ENCODE results near the gene TUBA3C. TPM values are rescaled to one million over a fixed set of nuclear protein-coding genes. Genes with fewer than 3 reads are reported as not detected.

TUBA3C gene
- total RNA-seq, 1 donor from 2014 or later: not detected

DNA sequence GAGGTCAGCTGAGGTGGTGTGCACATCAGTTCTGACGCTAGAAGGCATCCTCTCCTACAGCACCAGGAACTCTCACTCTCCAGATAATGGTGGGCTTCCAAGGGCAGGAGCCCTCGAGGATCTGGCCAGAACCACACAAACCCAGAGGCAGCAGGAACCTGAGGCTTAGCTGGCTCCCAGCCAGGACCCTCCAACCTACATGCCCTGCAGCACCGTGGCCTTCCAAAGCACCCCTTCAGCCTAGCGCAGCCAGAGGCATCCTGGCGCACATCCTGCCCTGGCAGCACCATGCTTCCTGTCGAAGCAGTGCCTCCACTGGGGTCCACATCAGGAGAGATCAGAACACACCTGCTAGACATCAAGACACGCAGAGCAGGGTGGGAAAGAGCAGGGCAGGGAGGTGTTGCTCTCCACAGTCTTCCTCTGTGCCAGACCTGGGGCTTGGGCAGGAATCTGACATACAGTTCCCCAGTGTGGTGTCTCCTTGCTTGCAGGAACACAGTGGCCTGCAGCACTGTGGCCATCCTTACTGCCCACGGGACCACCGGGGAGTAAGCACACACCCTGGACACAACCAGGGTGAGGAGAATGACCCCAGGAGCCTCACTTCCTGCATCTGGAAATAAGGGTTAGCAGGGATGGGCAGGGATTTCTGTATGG, 21.7 kb downstream of the TUBA3C start:
- H3K4me3 Mint-ChIP-seq: no peak overlapping the region
- DNase-seq: no peak
- H3K27ac Mint-ChIP-seq: no peak overlapping the region
- no peaks in the 10 kb centered on the region for H3K36me3 Mint-ChIP-seq (ENCODE audit: low read depth)
- peaks cover 7% of the 10 kb centered on the region for H3K9me3 Mint-ChIP-seq
- H3K27me3 Mint-ChIP-seq: no peaks in the 10 kb centered on the region
- POLR2A ChIA-PET: no interaction called here
- CTCF ChIA-PET: no interaction called here
- no peak for TF ChIP-seq CTCF (IDR thresholded peaks at IDR 0.05)
- ATAC-seq (ENCODE audit: low read depth): no peak
- intact Hi-C loops (cut with micrococcal nuclease): no loop called here
- H3K4me1 Mint-ChIP-seq: no peaks in the 10 kb centered on the region

GRCh38 chr13:19159181-19159580, 22.4 kb downstream of the TUBA3C start:
- Mint-ChIP-seq H3K4me3 (no peak overlapping the region), H3K36me3 (ENCODE audit: low read depth) (no peaks in the 10 kb centered on the region), H3K9me3 (peaks cover 6% of the 10 kb centered on the region), H3K27ac (no peak overlapping the region), H3K4me1 (no peaks in the 10 kb centered on the region), H3K27me3 (no peaks in the 10 kb centered on the region)
- no peak for TF ChIP-seq CTCF (IDR thresholded peaks at IDR 0.05)
- CTCF ChIA-PET: no interaction called here
- POLR2A ChIA-PET: no interaction called here
- ATAC-seq (ENCODE audit: low read depth) (no peak), DNase-seq (no peak)
- intact Hi-C loops (cut with micrococcal nuclease): no loop called here

DNA sequence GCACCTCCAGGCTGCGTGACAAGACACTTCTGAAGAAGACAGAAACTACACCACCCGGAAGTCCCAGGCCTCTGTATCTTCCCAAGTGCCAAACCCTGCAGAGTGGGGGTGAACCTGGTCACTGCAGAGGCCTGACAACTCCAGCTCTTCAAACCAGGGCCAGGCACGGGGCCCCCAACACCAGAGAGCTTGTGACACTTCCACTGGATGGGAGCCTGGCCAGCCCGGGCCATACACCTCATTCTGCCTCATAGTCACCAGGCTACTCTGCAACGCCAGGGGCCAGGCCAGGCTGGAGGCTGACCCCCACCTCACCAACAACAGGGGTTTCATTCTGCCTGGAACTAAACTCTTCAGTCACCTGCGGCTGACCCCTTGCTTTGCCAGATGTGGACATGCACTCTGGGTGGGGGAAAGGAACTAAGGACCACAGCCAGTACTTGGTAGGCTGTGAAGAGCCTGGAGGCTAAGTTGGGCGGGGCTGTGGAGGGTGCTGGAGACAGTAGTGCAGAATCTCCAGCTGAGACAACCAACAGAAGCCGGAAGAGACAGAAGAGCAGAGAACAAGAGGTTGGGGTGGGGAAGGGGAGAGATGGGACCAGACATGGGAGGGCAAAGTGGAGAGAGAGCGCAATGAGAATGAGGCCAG, 23.0 kb downstream of the TUBA3C start:
- ATAC-seq (ENCODE audit: low read depth): no peak
- CTCF ChIA-PET: no interaction called here
- H3K4me3 Mint-ChIP-seq: no peak overlapping the region
- POLR2A ChIA-PET: no interaction called here
- intact Hi-C loops (cut with micrococcal nuclease): no loop called here
- peaks cover 3% of the 10 kb centered on the region for H3K9me3 Mint-ChIP-seq
- no peak overlapping the region for H3K27ac Mint-ChIP-seq
- H3K4me1 Mint-ChIP-seq: no peaks in the 10 kb centered on the region
- TF ChIP-seq CTCF (IDR thresholded peaks at IDR 0.05): no peak
- no peaks in the 10 kb centered on the region for H3K36me3 Mint-ChIP-seq (ENCODE audit: low read depth)
- H3K27me3 Mint-ChIP-seq: no peaks in the 10 kb centered on the region
- no peak for DNase-seq

- intact Hi-C loops (cut with micrococcal nuclease): no loop called here
- H3K27ac Mint-ChIP-seq: no peak overlapping the region
- ChIA-PET POLR2A (no interaction called here), CTCF (no interaction called here)
- ATAC-seq (ENCODE audit: low read depth) (no peak), DNase-seq (no peak)
- no peaks in the 10 kb centered on the region for H3K9me3 Mint-ChIP-seq
- H3K4me1 Mint-ChIP-seq: no peaks in the 10 kb centered on the region
- TF ChIP-seq CTCF (IDR thresholded peaks at IDR 0.05): no peak
- no peaks in the 10 kb centered on the region for H3K36me3 Mint-ChIP-seq (ENCODE audit: low read depth)
- H3K27me3 Mint-ChIP-seq: no peaks in the 10 kb centered on the region
- no peak overlapping the region for H3K4me3 Mint-ChIP-seq
These were observed 23.6 kb downstream of the TUBA3C start for GRCh38 chr13:19158006-19158405.

DNA sequence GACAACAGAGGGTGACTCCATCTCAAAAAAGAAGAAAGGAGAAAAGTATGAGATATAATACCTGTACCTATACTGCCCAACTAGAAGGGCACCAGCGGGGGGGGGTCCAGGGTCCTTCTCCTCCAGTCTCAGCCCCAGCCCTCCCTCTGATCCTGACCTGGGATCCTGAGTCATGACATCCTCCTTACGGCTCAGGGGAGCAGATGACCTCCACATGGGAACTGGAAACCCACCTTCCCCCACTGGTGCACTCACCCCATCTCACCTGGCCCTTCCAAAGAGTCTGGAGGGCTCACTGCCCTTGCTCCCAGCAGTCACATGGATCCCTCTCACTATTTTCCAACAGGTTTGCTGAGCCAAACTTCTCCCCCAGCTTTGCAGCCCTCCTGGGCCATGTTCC, 24.2 kb downstream of the TUBA3C start:
- Mint-ChIP-seq H3K36me3 (ENCODE audit: low read depth) (no peaks in the 10 kb centered on the region), H3K9me3 (no peaks in the 10 kb centered on the region), H3K27me3 (no peaks in the 10 kb centered on the region), H3K4me1 (no peaks in the 10 kb centered on the region), H3K27ac (no peak overlapping the region), H3K4me3 (no peak overlapping the region)
- ChIA-PET CTCF (no interaction called here), POLR2A (no interaction called here)
- ATAC-seq (ENCODE audit: low read depth) (no peak), DNase-seq (no peak)
- intact Hi-C loops (cut with micrococcal nuclease): no loop called here
- no peak for TF ChIP-seq CTCF (IDR thresholded peaks at IDR 0.05)

Data from activated B cell treated with CpG ODN at 0.5 μM for 24 hours (primary cell).